NCI-H187 (cell line): ENCODE data around the gene SLIT1.

Source experiments
- DNase-seq, 2 experiments: peaks; one replicate each; lab custom pipeline; 2025; lab: John Stamatoyannopoulos, UW

The SLIT1 gene

GRCh38 chr10:96968682-96969423, 216.9 kb downstream of the SLIT1 start:
- no peak for DNase-seq

- no peak for DNase-seq
These were observed 217.9 kb downstream of the SLIT1 start for GRCh38 chr10:96967847-96968246.

DNA sequence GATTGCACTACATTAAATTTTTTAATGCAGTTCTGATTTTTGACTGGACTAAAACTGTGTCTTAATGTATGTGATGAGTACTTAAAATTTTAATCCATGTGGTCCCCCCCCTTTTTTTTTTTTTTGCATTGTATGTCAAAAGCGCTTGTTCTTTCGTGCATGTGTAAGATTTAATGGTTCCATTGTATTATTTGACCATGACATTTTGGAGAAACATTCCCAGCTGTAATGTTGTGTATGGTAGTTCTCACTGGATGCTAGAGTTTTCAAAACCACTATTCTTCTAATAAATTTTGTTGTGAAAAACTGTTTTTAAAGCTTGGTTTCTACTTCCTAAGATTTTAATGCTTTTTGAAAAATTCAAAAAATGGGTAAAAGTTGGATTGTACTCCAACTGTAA, 221.6 kb downstream of the SLIT1 start:
- DNase-seq: no peak

DNA sequence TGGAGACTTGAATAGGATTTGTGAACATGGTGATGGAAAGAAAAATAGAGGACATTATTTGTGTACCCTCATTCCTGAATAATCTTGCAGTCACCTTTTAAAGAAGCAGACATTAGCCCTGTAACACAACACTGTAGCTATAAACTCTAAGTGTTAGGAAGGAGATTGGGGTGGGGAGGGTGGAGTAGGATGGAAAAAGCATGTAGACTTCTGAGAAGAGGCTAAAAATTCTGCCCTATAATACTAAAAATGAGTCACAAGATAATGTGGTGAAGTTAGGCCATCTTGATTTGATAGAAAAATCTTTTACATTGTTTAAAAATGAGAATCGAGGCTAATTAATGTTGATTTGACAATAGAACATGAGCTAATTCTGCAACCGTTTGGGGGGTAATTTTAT, 224.9 kb downstream of the SLIT1 start:
- DNase-seq: no peak

GRCh38 chr10:96959733-96960132, 226.0 kb downstream of the SLIT1 start:
- no peak for DNase-seq

DNA sequence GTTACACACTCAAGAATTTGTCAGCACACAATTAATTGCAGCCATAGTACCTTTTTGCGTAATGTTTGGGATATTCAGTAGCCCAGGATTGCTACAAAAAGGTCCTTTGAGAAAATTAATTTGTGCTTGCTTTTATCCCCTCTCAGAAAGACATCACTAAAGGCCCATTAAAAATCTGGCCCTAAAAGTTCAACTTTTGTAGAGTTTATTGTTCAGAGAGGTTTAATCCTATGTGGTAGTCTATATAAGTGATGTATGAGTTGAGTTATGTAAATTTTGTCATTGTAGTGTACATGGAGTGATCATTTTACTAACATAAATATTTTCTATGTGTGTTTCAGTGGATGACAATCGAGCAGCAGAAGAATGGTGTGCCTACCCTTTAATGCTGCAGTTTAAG, 227.7 kb downstream of the SLIT1 start:
- no peak for DNase-seq

- DNase-seq: no peak
These were observed 230.0 kb downstream of the SLIT1 start for GRCh38 chr10:96955794-96956193.

- no peak for DNase-seq
These were observed 233.8 kb downstream of the SLIT1 start for GRCh38 chr10:96951954-96952353.

GRCh38 chr10:96949039-96949683, 236.6 kb downstream of the SLIT1 start:
- no peak for DNase-seq
